IPS-18a (cell line): Measurements from ENCODE around the gene SLC16A11.
A peak's percentile ranks its signal among the peaks of the same experiment; 100 is the strongest.
"Not testable (repeated sequence)": the region's sequence is repeated elsewhere in the genome, so short reads cannot be mapped to it uniquely, and the experiment has no call there.

Experiments
- H3K27ac ChIP-seq: one replicate; pipeline ENCODE4 v1.5.1; 2013; ENCODE audit warnings: low read length
- H3K27me3 ChIP-seq: one replicate; pipeline ENCODE4 v1.6.1; 2013; ENCODE audit warnings: mild to moderate bottlenecking, low read length; ENCODE audit not compliant: control insufficient read depth, insufficient read depth
- H3K36me3 ChIP-seq: one replicate; pipeline ENCODE4 v1.6.1; 2013; ENCODE audit warnings: low read depth, low read length; ENCODE audit not compliant: control insufficient read depth
- H3K4me1 ChIP-seq: one replicate; pipeline ENCODE4 v1.6.1; 2013; ENCODE audit warnings: low read depth, low read length; ENCODE audit not compliant: control insufficient read depth
- H3K4me3 ChIP-seq: one replicate; pipeline ENCODE4 v1.5.1; 2013; ENCODE audit warnings: low read length
- H3K9ac ChIP-seq: one replicate; pipeline ENCODE4 v1.6.1; 2013; ENCODE audit warnings: mild to moderate bottlenecking, low read length, moderate library complexity
- H3K9me3 ChIP-seq: one replicate; pipeline ENCODE4 v1.6.1; 2013; ENCODE audit warnings: low read depth, low read length; ENCODE audit not compliant: control insufficient read depth

The SLC16A11 gene

GRCh38 chr17:7001318-7001961 lies 42.5 kb downstream of the SLC16A11 start:
- H3K36me3 ChIP-seq = peaks cover 4% of the 10 kb centered on the region
- H3K4me1 ChIP-seq = no peaks in the 10 kb centered on the region
- no peak overlapping the region for H3K9ac ChIP-seq
- no peak overlapping the region for H3K4me3 ChIP-seq
- H3K27ac ChIP-seq = no peak overlapping the region
- H3K9me3 ChIP-seq = no peaks in the 10 kb centered on the region
- H3K27me3 ChIP-seq = peaks cover 9% of the 10 kb centered on the region

GRCh38 chr17:6998855-6999508 lies 44.9 kb downstream of the SLC16A11 start:
- Histone ChIP-seq H3K4me1 (peaks cover 4% of the 10 kb centered on the region), H3K27ac (no peak overlapping the region), H3K36me3 (peaks cover 4% of the 10 kb centered on the region), H3K9ac (no peak overlapping the region), H3K9me3 (no peaks in the 10 kb centered on the region), H3K27me3 (peaks cover 34% of the 10 kb centered on the region), H3K4me3 (no peak overlapping the region)

- Histone ChIP-seq H3K27ac (no peak overlapping the region), H3K9me3 (no peaks in the 10 kb centered on the region), H3K36me3 (peaks cover 4% of the 10 kb centered on the region)
Measured at GRCh38 chr17:6997171-6997570, 46.7 kb downstream of the SLC16A11 start.

GRCh38 chr17:6996256-6997011 lies 47.5 kb downstream of the SLC16A11 start:
- Histone ChIP-seq H3K4me1 (peaks cover 4% of the 10 kb centered on the region), H3K27me3 (peaks cover 37% of the 10 kb centered on the region), H3K9me3 (no peaks in the 10 kb centered on the region), H3K9ac (no peak overlapping the region), H3K36me3 (no peaks in the 10 kb centered on the region), H3K27ac (no peak overlapping the region), H3K4me3 (peak overlapping the region; percentile 68)

More at GRCh38 chr17:6997171-6997570, 46.7 kb downstream of the SLC16A11 start:
- no peak overlapping the region for H3K9ac ChIP-seq
- H3K4me3 ChIP-seq = no peak overlapping the region
- peaks cover 4% of the 10 kb centered on the region for H3K4me1 ChIP-seq
- peaks cover 37% of the 10 kb centered on the region for H3K27me3 ChIP-seq

- no peaks in the 10 kb centered on the region for H3K9me3 ChIP-seq
- peak within 1 kb of the TSS; percentile 39 for H3K9ac ChIP-seq
- peak within 1 kb of the TSS; percentile 68 for H3K4me3 ChIP-seq
- H3K4me1 ChIP-seq = peaks cover 4% of the 10 kb centered on the region
- no peaks in the 10 kb centered on the region for H3K36me3 ChIP-seq
- H3K27ac ChIP-seq = no peak within 1 kb of the TSS
- peaks cover 37% of the 10 kb centered on the region for H3K27me3 ChIP-seq
Measured at GRCh38 chr17:6995500-6996255, 48.2 kb downstream of the SLC16A11 start, which contains the start of gene ALOX12. Gene ALOX12, plus strand, starts transcription at chr17:6996049. Its CDS starts 69 bp downstream, at chr17:6996118.

- Histone ChIP-seq H3K9me3 (no peaks in the 10 kb centered on the region), H3K27ac (no peak overlapping the region), H3K36me3 (no peaks in the 10 kb centered on the region), H3K4me1 (peaks cover 4% of the 10 kb centered on the region), H3K27me3 (peaks cover 37% of the 10 kb centered on the region), H3K9ac (no peak overlapping the region), H3K4me3 (peak overlapping the region; percentile 68)
Measured at GRCh38 chr17:6994666-6995256, 49.1 kb downstream of the SLC16A11 start.

- Histone ChIP-seq H3K4me1 (peaks cover 4% of the 10 kb centered on the region), H3K9me3 (no peaks in the 10 kb centered on the region), H3K36me3 (no peaks in the 10 kb centered on the region), H3K27me3 (peaks cover 37% of the 10 kb centered on the region), H3K27ac (no peak overlapping the region), H3K4me3 (no peak overlapping the region), H3K9ac (no peak overlapping the region)
Measured at GRCh38 chr17:6994118-6994598, 49.7 kb downstream of the SLC16A11 start.

- not testable (repeated sequence) for H3K4me3 ChIP-seq, H3K36me3 ChIP-seq, H3K4me1 ChIP-seq, H3K27ac ChIP-seq, H3K9ac ChIP-seq, H3K9me3 ChIP-seq
- peaks cover 37% of the 10 kb centered on the region for H3K27me3 ChIP-seq
Measured at GRCh38 chr17:6993613-6994056, 50.3 kb downstream of the SLC16A11 start.
